GM23338 (cell line): ENCODE results near the gene ETV6.

Source experiments
- CREB1 ChIP-seq: fragments of 250-450 bp; sonication (Bioruptor Pico); IDR thresholded peaks from 2 replicates; pipeline ENCODE4 v1.5.0; 2020; ENCODE audit warnings: low read depth, mild to moderate bottlenecking, moderate library complexity
- CTCF ChIP-seq, 2 experiments: fragments of 200-600 bp in 1 of 2; sonication (generic) in 1 of 2; conservative IDR thresholded peaks; 2 replicates each; pipeline versions ENCODE4 v1.5.1 to v1.6.1; 2016 to 2017; ENCODE audit warnings: antibody characterized with exemption in 2 of 2, low read depth in 2 of 2, mild to moderate bottlenecking in 2 of 2, moderate library complexity in 1 of 2
- ETS1 ChIP-seq: IDR thresholded peaks from 2 replicates; pipeline ENCODE4 v1.6.1; 2016; ENCODE audit warnings: antibody characterized with exemption
- EZH2 ChIP-seq: fragments of 200-600 bp; sonication (generic); IDR thresholded peaks from one replicate; pipeline ENCODE4 v1.8.0; 2017; ENCODE audit warnings: antibody characterized with exemption, mild to moderate bottlenecking, low read depth; ENCODE audit not compliant: unreplicated experiment
- EZH2phosphoT487 ChIP-seq: fragments of 200-600 bp; sonication (generic); IDR thresholded peaks from one replicate; pipeline ENCODE4 v1.8.1; 2018; ENCODE audit warnings: antibody characterized with exemption; ENCODE audit not compliant: unreplicated experiment
- JUNB ChIP-seq: IDR thresholded peaks from one replicate; pipeline ENCODE4 v1.6.1; 2016; ENCODE audit warnings: antibody characterized with exemption; ENCODE audit not compliant: unreplicated experiment
- NANOG ChIP-seq: IDR thresholded peaks from 2 replicates; pipeline ENCODE4 v1.6.1; 2016; ENCODE audit warnings: antibody characterized with exemption, borderline replicate concordance
- POLR2AphosphoS5 ChIP-seq: IDR thresholded peaks from 2 replicates; pipeline ENCODE4 v1.6.1; 2016; ENCODE audit warnings: antibody characterized with exemption, low read depth
- REST ChIP-seq: IDR thresholded peaks from one replicate; pipeline ENCODE4 v1.6.1; 2018; ENCODE audit warnings: antibody characterized with exemption; ENCODE audit not compliant: unreplicated experiment
- STAT1 ChIP-seq: IDR thresholded peaks from one replicate; pipeline ENCODE4 v1.6.1; 2016; ENCODE audit warnings: antibody characterized with exemption; ENCODE audit not compliant: unreplicated experiment
- ZNF114 ChIP-seq: fragments of 250-450 bp; sonication (Bioruptor Pico); IDR thresholded peaks from 2 replicates; pipeline ENCODE4 v1.5.0; 2020; ENCODE audit warnings: mild to moderate bottlenecking, moderate library complexity

- TF ChIP-seq ZNF114 (CRISPR knock-in tag) (no peak), POLR2AphosphoS5 (peak; percentile 55), CTCF (conservative IDR thresholded peaks at IDR 0.05; ENCODE audit: low read depth in 2 of 2) (no peak), EZH2phosphoT487 (no peak), EZH2 (no peak), CREB1 (CRISPR knock-in tag) (no peak), JUNB (no peak), NANOG (no peak), REST (no peak), ETS1 (no peak), STAT1 (no peak)
Observed at GRCh38 chr12:11648514-11649412, 711 bp upstream of the ETV6 start.
